D721Med (cell line): Measurements from ENCODE around the gene FOXJ2.

Source experiments
- DNase-seq: peaks from one replicate; pipeline ENCODE4 v3.0.0; 2011; ENCODE audit warnings: low spot score; ENCODE audit not compliant: insufficient read length
- FAIRE-seq: peaks from 2 replicates; lab custom pipeline; 2011; peaks lifted over from hg19 to GRCh38; lab: Jason Lieb, UNC
- CTCF ChIP-seq: IDR thresholded peaks from 2 replicates; pipeline ENCODE4 v1.5.1; 2012; ENCODE audit warnings: mild to moderate bottlenecking, control low read depth; ENCODE audit not compliant: insufficient read depth; ENCODE audit errors: missing control alignments

The FOXJ2 gene

GRCh38 chr12:8034802-8035201, 2.3 kb downstream of the FOXJ2 start:
- DNase-seq (no peak), FAIRE-seq (no peak)
- TF ChIP-seq CTCF: no peak

GRCh38 chr12:8035440-8036010, 3.0 kb downstream of the FOXJ2 start:
- DNase-seq (no peak), FAIRE-seq (no peak)
- no peak for TF ChIP-seq CTCF

GRCh38 chr12:8036346-8036745, 3.8 kb downstream of the FOXJ2 start:
- FAIRE-seq (no peak), DNase-seq (no peak)
- no peak for TF ChIP-seq CTCF

GRCh38 chr12:8037046-8037663, 4.6 kb downstream of the FOXJ2 start:
- no peak for DNase-seq
- no peak for FAIRE-seq

GRCh38 chr12:8037947-8038346, 5.4 kb downstream of the FOXJ2 start:
- no peak for TF ChIP-seq CTCF
- DNase-seq (no peak), FAIRE-seq (no peak)

More at GRCh38 chr12:8037046-8037663, 4.6 kb downstream of the FOXJ2 start:
- TF ChIP-seq CTCF: no peak

- no peak for TF ChIP-seq CTCF
- no peak for DNase-seq
- no peak for FAIRE-seq
Observed at GRCh38 chr12:8038659-8039114, 6.2 kb downstream of the FOXJ2 start.

GRCh38 chr12:8040791-8041190, 8.3 kb downstream of the FOXJ2 start:
- no peak for TF ChIP-seq CTCF
- FAIRE-seq: no peak
- no peak for DNase-seq
